ENCODE measurements around the gene BACH2.

GRCh38 chr6:89944181-89944755 is 352.4 kb downstream of the BACH2 start:
- TF ChIP-seq, protein P1, sequence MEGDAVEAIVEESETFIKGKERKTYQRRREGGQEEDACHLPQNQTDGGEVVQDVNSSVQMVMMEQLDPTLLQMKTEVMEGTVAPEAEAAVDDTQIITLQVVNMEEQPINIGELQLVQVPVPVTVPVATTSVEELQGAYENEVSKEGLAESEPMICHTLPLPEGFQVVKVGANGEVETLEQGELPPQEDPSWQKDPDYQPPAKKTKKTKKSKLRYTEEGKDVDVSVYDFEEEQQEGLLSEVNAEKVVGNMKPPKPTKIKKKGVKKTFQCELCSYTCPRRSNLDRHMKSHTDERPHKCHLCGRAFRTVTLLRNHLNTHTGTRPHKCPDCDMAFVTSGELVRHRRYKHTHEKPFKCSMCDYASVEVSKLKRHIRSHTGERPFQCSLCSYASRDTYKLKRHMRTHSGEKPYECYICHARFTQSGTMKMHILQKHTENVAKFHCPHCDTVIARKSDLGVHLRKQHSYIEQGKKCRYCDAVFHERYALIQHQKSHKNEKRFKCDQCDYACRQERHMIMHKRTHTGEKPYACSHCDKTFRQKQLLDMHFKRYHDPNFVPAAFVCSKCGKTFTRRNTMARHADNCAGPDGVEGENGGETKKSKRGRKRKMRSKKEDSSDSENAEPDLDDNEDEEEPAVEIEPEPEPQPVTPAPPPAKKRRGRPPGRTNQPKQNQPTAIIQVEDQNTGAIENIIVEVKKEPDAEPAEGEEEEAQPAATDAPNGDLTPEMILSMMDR (IDR thresholded peaks at IDR 0.05): no peak
- no peak for TF ChIP-seq POLR2AphosphoS5 (IDR thresholded peaks at IDR 0.05)
- TF ChIP-seq POLR2A (IDR thresholded peaks at IDR 0.05): no peak
- no peak for TF ChIP-seq EP300 (IDR thresholded peaks at IDR 0.05)

Measured in stomach (tissue), 4 donors.